H1 (cell line): Measurements from ENCODE around the gene TMEM200B. TPM values are rescaled to one million over a fixed set of nuclear protein-coding genes. Genes with fewer than 3 reads are reported as not detected.

Source experiments
- CTCF ChIA-PET: fragments of 300-600 bp; sonication (Branson Sonifier 250); formaldehyde crosslinking; loops from one replicate; lab custom pipeline; 2021; ENCODE audit not compliant: partially characterized antibody; lab: Charles Lee
- POLR2A ChIA-PET: fragments of 300-600 bp; sonication (Branson Sonifier 250); formaldehyde crosslinking; loops from one replicate; lab custom pipeline; 2021; ENCODE audit warnings: inconsistent platforms; ENCODE audit not compliant: partially characterized antibody; lab: Charles Lee
- DNase-seq, 2 experiments: peaks; one replicate each; pipeline versions ENCODE4 v3.0.0 to v3.0.0-alpha.2; 2010 to 2022; ENCODE audit warnings: low spot score in 2 of 2, low read depth in 1 of 2, mixed read lengths in 1 of 2
- FAIRE-seq: peaks from 2 replicates; lab custom pipeline; 2011; peaks lifted over from hg19 to GRCh38; lab: Jason Lieb, UNC
- H2AFZ ChIP-seq: 2 replicates; pipeline ENCODE4 v1.8.1; 2012; ENCODE audit warnings: low read length, inconsistent platforms
- H2AK5ac ChIP-seq: 2 replicates; pipeline ENCODE4 v1.6.1; 2013; ENCODE audit warnings: low read depth, low read length
- H2BK120ac ChIP-seq: replicated peaks from 2 replicates; pipeline ENCODE3; 2013; ENCODE audit warnings: low read depth, low read length, inconsistent platforms
- H2BK12ac ChIP-seq: 2 replicates; pipeline ENCODE4 v1.6.1; 2013; ENCODE audit warnings: low read depth, low read length
- H2BK15ac ChIP-seq: 2 replicates; pipeline ENCODE4 v1.6.1; 2013; ENCODE audit warnings: low read length
- H2BK20ac ChIP-seq: 2 replicates; pipeline ENCODE4 v1.6.1; 2013; ENCODE audit warnings: low read length
- H2BK5ac ChIP-seq: 2 replicates; pipeline ENCODE4 v1.6.1; 2013; ENCODE audit warnings: low read depth, low read length
- H3K14ac ChIP-seq: 2 replicates; pipeline ENCODE4 v1.6.1; 2013; ENCODE audit warnings: inconsistent platforms; ENCODE audit not compliant: insufficient read length
- H3K18ac ChIP-seq: 2 replicates; pipeline ENCODE4 v1.6.1; 2013; ENCODE audit warnings: low read length; ENCODE audit errors: extremely low read depth
- H3K23ac ChIP-seq: 2 replicates; pipeline ENCODE4 v1.6.1; 2013; ENCODE audit warnings: inconsistent platforms; ENCODE audit not compliant: insufficient read length
- H3K23me2 ChIP-seq: 2 replicates; pipeline ENCODE4 v1.6.1; 2013; ENCODE audit warnings: low read depth, low read length
- H3K27ac ChIP-seq: 2 replicates; pipeline ENCODE4 v1.6.1; 2011; ENCODE audit warnings: low read depth, low read length, inconsistent platforms
- H3K27me3 ChIP-seq, 4 experiments: replicated peaks in 1 of 4; 1 replicate in 1 of 4; 2 replicates in 3 of 4; pipeline versions ENCODE4 v1.6.1 to v1.8.1; 2011 to 2013; ENCODE audit warnings: low read length in 3 of 4, mild to moderate bottlenecking in 3 of 4, inconsistent platforms in 2 of 4, mixed read lengths in 2 of 4, moderate library complexity in 1 of 4; ENCODE audit not compliant: control insufficient read depth in 3 of 4, insufficient read depth in 3 of 4; ENCODE audit errors: extremely low read depth in 1 of 4
- H3K36me3 ChIP-seq, 4 experiments: 2 replicates each; pipeline versions ENCODE4 v1.6.1 to v1.8.1; 2011 to 2013; ENCODE audit warnings: mild to moderate bottlenecking in 4 of 4, low read length in 3 of 4, moderate library complexity in 2 of 4, control low read depth in 1 of 4, inconsistent platforms in 1 of 4; ENCODE audit not compliant: insufficient read depth in 4 of 4, control insufficient read depth in 2 of 4
- H3K4ac ChIP-seq: replicated peaks from 2 replicates; pipeline ENCODE3; 2013; ENCODE audit warnings: low read length, low read depth, mixed read lengths, inconsistent platforms; ENCODE audit not compliant: insufficient read length
- H3K4me1 ChIP-seq, 4 experiments: replicated peaks in 1 of 4; 1 replicate in 1 of 4; 2 replicates in 3 of 4; pipeline versions ENCODE4 v1.6.1 to v1.8.1; 2011 to 2013; ENCODE audit warnings: low read length in 3 of 4, inconsistent platforms in 2 of 4, mixed read lengths in 1 of 4; ENCODE audit not compliant: insufficient read depth in 4 of 4, control insufficient read depth in 3 of 4
- H3K4me2 ChIP-seq, 2 experiments: 2 replicates each; pipeline versions ENCODE4 v1.6.1 to v1.8.1; 2011 to 2013; ENCODE audit warnings: low read depth in 2 of 2, low read length in 2 of 2, control low read depth in 1 of 2, inconsistent platforms in 1 of 2, mild to moderate bottlenecking in 1 of 2; ENCODE audit not compliant: insufficient read depth in 1 of 2
- H3K4me3 ChIP-seq, 4 experiments: fragments of 200-600, 300-600 bp in 1 of 4; sonication (generic), shearing (Covaris generic), sonication (Bioruptor Twin) in 1 of 4; 2 replicates each; pipeline versions ENCODE4 v1.5.1 to v1.8.1; 2011 to 2016; ENCODE audit warnings: low read length in 4 of 4, low read depth in 3 of 4, control low read depth in 2 of 4, inconsistent platforms in 2 of 4, mild to moderate bottlenecking in 2 of 4, mixed read lengths in 1 of 4, moderate library complexity in 1 of 4; ENCODE audit not compliant: insufficient read depth in 2 of 4; ENCODE audit errors: extremely low read depth in 1 of 4
- H3K56ac ChIP-seq: replicated peaks from 2 replicates; pipeline ENCODE3; 2013; ENCODE audit warnings: low read depth, mild to moderate bottlenecking, mixed read lengths, low read length, inconsistent platforms; ENCODE audit not compliant: insufficient read length
- H3K79me1 ChIP-seq: 2 replicates; pipeline ENCODE4 v1.6.1; 2013; ENCODE audit warnings: low read depth, low read length, control low read depth
- H3K79me2 ChIP-seq, 2 experiments: 2 replicates each; pipeline versions ENCODE4 v1.6.1 to v1.8.1; 2012 to 2013; ENCODE audit warnings: low read length in 2 of 2, mild to moderate bottlenecking in 2 of 2, inconsistent platforms in 1 of 2; ENCODE audit not compliant: insufficient read depth in 2 of 2, control insufficient read depth in 1 of 2
- H3K9ac ChIP-seq, 4 experiments: replicated peaks in 1 of 4; 1 replicate in 1 of 4; 2 replicates in 3 of 4; pipeline versions ENCODE4 v1.6.1 to v1.8.1; 2011 to 2013; ENCODE audit warnings: low read depth in 3 of 4, low read length in 3 of 4, control low read depth in 2 of 4, mild to moderate bottlenecking in 2 of 4, moderate library complexity in 2 of 4, inconsistent platforms in 1 of 4; ENCODE audit errors: extremely low read depth in 1 of 4
- H3K9me3 ChIP-seq, 2 experiments: 2 replicates each; pipeline versions ENCODE4 v1.6.1 to v1.8.1; 2012 to 2013; ENCODE audit warnings: mild to moderate bottlenecking in 2 of 2, moderate library complexity in 2 of 2, control low read depth in 1 of 2, inconsistent platforms in 1 of 2, low read depth in 1 of 2, low read length in 1 of 2, mixed read lengths in 1 of 2; ENCODE audit not compliant: insufficient read depth in 2 of 2
- H4K20me1 ChIP-seq, 2 experiments: replicated peaks in 1 of 2; 2 replicates each; pipeline versions ENCODE3 to v1.8.1; 2011 to 2013; ENCODE audit warnings: inconsistent platforms in 2 of 2, low read length in 2 of 2, mild to moderate bottlenecking in 1 of 2; ENCODE audit not compliant: insufficient read depth in 2 of 2, control insufficient read depth in 1 of 2
- H4K5ac ChIP-seq: 2 replicates; pipeline ENCODE4 v1.6.1; 2013; ENCODE audit warnings: low read length, low read depth, mixed read lengths, inconsistent platforms; ENCODE audit not compliant: insufficient read length
- H4K8ac ChIP-seq: 2 replicates; pipeline ENCODE4 v1.8.0; 2013; ENCODE audit warnings: mild to moderate bottlenecking, moderate library complexity, low read length, inconsistent platforms; ENCODE audit not compliant: insufficient read depth; ENCODE audit errors: extremely low read depth
- H4K91ac ChIP-seq: replicated peaks from 2 replicates; pipeline ENCODE3; 2013; ENCODE audit warnings: low read length, mixed read lengths, inconsistent platforms; ENCODE audit not compliant: insufficient read length
- ATF3 ChIP-seq: IDR thresholded peaks from 2 replicates; pipeline ENCODE4 v1.6.1; 2011; ENCODE audit warnings: low read depth, mild to moderate bottlenecking, low read length; ENCODE audit not compliant: insufficient read depth
- BRCA1 ChIP-seq: IDR thresholded peaks from 2 replicates; pipeline ENCODE4 v1.6.1; 2012; ENCODE audit warnings: low read depth, low read length, improper control_type of control experiment
- CEBPB ChIP-seq: IDR thresholded peaks from 2 replicates; pipeline ENCODE4 v1.6.1; 2012; ENCODE audit warnings: low read depth, low read length
- FOSL1 ChIP-seq: IDR thresholded peaks from 2 replicates; pipeline ENCODE4 v1.6.1; 2011; ENCODE audit warnings: mild to moderate bottlenecking, low read depth, low read length, moderate library complexity; ENCODE audit not compliant: insufficient read depth
- KDM1A ChIP-seq: fragments of 200-600, 300-600 bp; sonication (generic); IDR thresholded peaks from 2 replicates; pipeline ENCODE4 v1.7.1; 2016; ENCODE audit warnings: mild to moderate bottlenecking, low read length, borderline replicate concordance
- MAFK ChIP-seq: IDR thresholded peaks from 2 replicates; pipeline ENCODE4 v1.6.1; 2012; ENCODE audit warnings: low read depth, mild to moderate bottlenecking, improper control_type of control experiment, low read length
- RAD21 ChIP-seq, 2 experiments: IDR thresholded peaks in 1 of 2; conservative IDR thresholded peaks in 1 of 2; 2 replicates each; pipeline ENCODE4 v1.6.1; 2011; ENCODE audit warnings: low read depth in 2 of 2, low read length in 2 of 2, improper control_type of control experiment in 1 of 2, inconsistent platforms in 1 of 2, mild to moderate bottlenecking in 1 of 2, moderate library complexity in 1 of 2
- RFX5 ChIP-seq: IDR thresholded peaks from 2 replicates; pipeline ENCODE4 v1.6.1; 2011; ENCODE audit warnings: low read depth, low read length, improper control_type of control experiment, borderline replicate concordance
- SAP30 ChIP-seq: fragments of 300-600 bp; sonication (generic); IDR thresholded peaks from 2 replicates; pipeline ENCODE4 v1.7.1; 2012; ENCODE audit warnings: low read length, moderate library complexity, mild to moderate bottlenecking, inconsistent platforms; ENCODE audit not compliant: insufficient read depth, insufficient replicate concordance
- SP1 ChIP-seq: IDR thresholded peaks from 2 replicates; pipeline ENCODE4 v1.6.1; 2011; ENCODE audit warnings: low read depth, low read length
- SRF ChIP-seq: IDR thresholded peaks from 2 replicates; pipeline ENCODE4 v1.6.1; 2011; ENCODE audit warnings: mild to moderate bottlenecking, low read depth, low read length, moderate library complexity
- TAF1 ChIP-seq: IDR thresholded peaks from 2 replicates; pipeline ENCODE4 v1.6.1; 2011; ENCODE audit warnings: mild to moderate bottlenecking, low read depth, low read length
- TAF7 ChIP-seq: optimal IDR thresholded peaks from 2 replicates; pipeline ENCODE3; 2011; ENCODE audit warnings: low read depth, mild to moderate bottlenecking, inconsistent platforms, low read length, moderate library complexity, borderline replicate concordance
- TEAD4 ChIP-seq: IDR thresholded peaks from 2 replicates; pipeline ENCODE4 v1.6.1; 2012; ENCODE audit warnings: low read depth, low read length, inconsistent platforms, mixed read lengths
- WGBS, 2 experiments: shearing (Covaris generic) in 1 of 2; methylation state at CpG; one replicate each; pipeline versions ENCODE4 v1.1.6 to v1.1.7; 2013 to 2015; ENCODE audit warnings: low lambda C conversion rate in 2 of 2, mixed read lengths in 2 of 2, inconsistent platforms in 1 of 2, low coverage in 1 of 2, missing lambda C conversion rate in 1 of 2; ENCODE audit not compliant: insufficient replicate concordance in 2 of 2, insufficient coverage in 1 of 2, insufficient read length in 1 of 2; ENCODE audit errors: extremely low coverage in 1 of 2, missing lambda C conversion rate in 1 of 2; 5-methylcytosine and 5-hydroxymethylcytosine counted together
- polyA plus RNA-seq, 7 experiments: library from polyadenylated mRNA; depleted of rRNA in 3 of 7; stranded (reverse) in 5 of 7; unstranded in 2 of 7; fragments of >200 nt in 5 of 7; fragments of 200-250 nt in 2 of 7; gene quantifications; 1 replicate in 5 of 7; 2 replicates in 1 of 7; 4 replicates in 1 of 7; pipeline versions ENCODE4 v1.2.1 to v1.2.3, GENCODE V29; 2011 to 2013; ENCODE audit warnings: missing spikeins in 2 of 7, mixed read lengths in 2 of 7
- total RNA-seq: library from RNA; stranded (reverse); fragmentation: NEBNext Ultra II Directional; extraction: Animal tissue kit (Norgen Biotek cat#: 25700); gene quantifications from 2 replicates; pipeline ENCODE4 v1.2.1, GENCODE V29; 2021

TMEM200B gene
- total and polyA plus RNA-seq, 2 of the 8 experiments (the other 6 are each of a cell fraction or from before 2014, with no cell fraction given) = 4.9 to 11.0 TPM

- CTCF ChIA-PET = interaction anchor here (1.0 kb wide), 1 partner anchor 24 kb away, joined by 3 read pairs; no protein-coding TSS in a partner anchor
- 90% methylated on average over 3 of the region's 3 CpGs; no CpG with 5 or more reads in 1 of the 2 experiments for WGBS, 2 experiments
- no peak for FAIRE-seq
Observed at GRCh38 chr1:29094433-29094832, 29.3 kb downstream of the TMEM200B start.

More at GRCh38 chr1:29094433-29094832, 29.3 kb downstream of the TMEM200B start:
- no peak for DNase-seq
- no peak overlapping the region for H2BK120ac ChIP-seq
- H2AK5ac ChIP-seq = no peak overlapping the region
- H3K27me3 ChIP-seq = no peaks in the 10 kb centered on the region
- TF ChIP-seq FOSL1 (no peak), RAD21 (IDR thresholded peaks at IDR 0.05 in 1 of 2, conservative IDR thresholded peaks at IDR 0.05 in 1 of 2; ENCODE audit: low read depth in 2 of 2, low read length in 2 of 2) (no peak), TAF1 (no peak), BRCA1 (no peak), KDM1A (no peak), SAP30 (no peak), TAF7 (no peak), SP1 (no peak), ATF3 (no peak), SRF (no peak), MAFK (no peak), CEBPB (no peak), TEAD4 (no peak), RFX5 (no peak)
- no peak overlapping the region for H2AFZ ChIP-seq
- H3K23ac ChIP-seq = no peak overlapping the region
- H4K91ac ChIP-seq = no peak overlapping the region
- H4K5ac ChIP-seq = no peak overlapping the region
- no peak overlapping the region for H3K4me3 ChIP-seq
- no peaks in the 10 kb centered on the region for H3K79me1 ChIP-seq
- H3K18ac ChIP-seq = no peak overlapping the region
- H3K27ac ChIP-seq = no peak overlapping the region
- H2BK12ac ChIP-seq = no peak overlapping the region
- peaks cover 0 to 7% (median 1%) of the 10 kb centered on the region in 4 experiments; a peak in 2 of 7 replicates for H3K4me1 ChIP-seq
- H2BK20ac ChIP-seq = no peak overlapping the region
- H2BK5ac ChIP-seq = no peak overlapping the region
- no peaks in the 10 kb centered on the region for H3K79me2 ChIP-seq
- no peaks in the 10 kb centered on the region for H3K23me2 ChIP-seq
- POLR2A ChIA-PET = no interaction called here
- H2BK15ac ChIP-seq = no peak overlapping the region
- no peak overlapping the region for H3K4ac ChIP-seq
- H4K8ac ChIP-seq = no peak overlapping the region
- H3K14ac ChIP-seq = no peak overlapping the region
- H3K56ac ChIP-seq = no peak overlapping the region
- H3K9ac ChIP-seq = no peak overlapping the region
- H3K9me3 ChIP-seq = no peaks in the 10 kb centered on the region
- peaks cover 2 to 13% (median 3%) of the 10 kb centered on the region in 4 experiments; a peak in 6 of 8 replicates for H3K36me3 ChIP-seq
- no peaks in the 10 kb centered on the region for H4K20me1 ChIP-seq
- no peak overlapping the region for H3K4me2 ChIP-seq
